HCT116 (cell line): ENCODE results near the gene FITM2. TPM values are rescaled to one million over a fixed set of nuclear protein-coding genes. Genes with fewer than 3 reads are reported as not detected.

ENCODE experiments used
- ATAC-seq: fragments of 200-7000 bp; cut with Tn5 transposase; 2 replicates; pipeline ENCODE4 v1.9.1; 2020; ENCODE audit warnings: mild to moderate bottlenecking, moderate library complexity
- BruUV-seq: library from RNA; stranded (reverse); fragments of 400-500 nt; replicated peaks from 2 replicates; lab custom pipeline; 2021; lab: Mats Ljungman, UMichigan
- CTCF ChIA-PET: fragments of 300-600 bp; sonication (Branson Sonifier 250); formaldehyde crosslinking; loops from one replicate; lab custom pipeline; 2021; ENCODE audit warnings: antibody characterized with exemption; lab: Charles Lee
- POLR2A ChIA-PET: fragments of 300-600, 350-600 bp; sonication (Branson Sonifier 250); formaldehyde crosslinking; loops from one replicate; lab custom pipeline; 2021; ENCODE audit warnings: antibody characterized with exemption; lab: Charles Lee
- RAD21 ChIA-PET, 2 experiments: fragments of 300-600 bp; sonication (Branson Sonifier 250); formaldehyde crosslinking; loops; one replicate each; lab custom pipeline; 2023; ENCODE audit warnings: low total read pairs in 2 of 2; ENCODE audit not compliant: uncharacterized antibody in 2 of 2, unreplicated experiment in 2 of 2, low non-redundant PET in 1 of 2; lab: Charles Lee
- DNase-seq: peaks from one replicate; pipeline ENCODE4 v3.0.0-alpha.2; 2010; ENCODE audit warnings: low read depth, low spot score
- H2AFZ ChIP-seq: fragments of 200-600 bp; shearing (Covaris generic), sonication (generic); 2 replicates; pipeline ENCODE4 v1.6.1; 2017; ENCODE audit warnings: low read depth, mixed run types, mixed read lengths, antibody characterized with exemption, low read length; ENCODE audit not compliant: poor library complexity, severe bottlenecking
- H3K27ac ChIP-seq: 2 replicates; pipeline ENCODE4 v1.5.1; 2012; ENCODE audit warnings: low read depth, low read length
- H3K27me3 ChIP-seq: fragments of 200-600 bp; sonication (generic); 2 replicates; pipeline ENCODE4 v1.6.1; 2016; ENCODE audit warnings: mixed run types, low read length, mixed read lengths; ENCODE audit not compliant: insufficient read depth
- H3K36me3 ChIP-seq, 2 experiments: fragments of 200-500 bp in 1 of 2; fragments of 200-600 bp in 1 of 2; sonication (Bioruptor generic) in 1 of 2; sonication (generic) in 1 of 2; 2 replicates each; pipeline versions ENCODE4 v1.5.1 to v1.6.1; 2014 to 2016; ENCODE audit warnings: low read length in 2 of 2, inconsistent platforms in 1 of 2, mixed read lengths in 1 of 2, mixed run types in 1 of 2; ENCODE audit not compliant: insufficient read depth in 2 of 2, control insufficient read depth in 1 of 2
- H3K4me1 ChIP-seq, 2 experiments: fragments of 200-600 bp in 1 of 2; sonication (generic) in 1 of 2; 2 replicates each; pipeline versions ENCODE4 v1.5.1 to v1.6.1; 2012 to 2017; ENCODE audit warnings: low read length in 2 of 2, inconsistent platforms in 1 of 2, mild to moderate bottlenecking in 1 of 2, mixed read lengths in 1 of 2, mixed run types in 1 of 2, moderate library complexity in 1 of 2; ENCODE audit not compliant: insufficient read depth in 2 of 2, control insufficient read depth in 1 of 2
- H3K4me2 ChIP-seq: fragments of 200-600 bp; sonication (generic); 2 replicates; pipeline ENCODE4 v1.6.1; 2017; ENCODE audit warnings: mixed run types, low read length, mixed read lengths
- H3K4me3 ChIP-seq, 2 experiments: fragments of 200-600 bp in 1 of 2; sonication (generic) in 1 of 2; replicated peaks in 1 of 2; 2 replicates each; pipeline ENCODE4 v1.5.1; 2011 to 2016; ENCODE audit warnings: low read length in 2 of 2, control low read depth in 1 of 2, low read depth in 1 of 2, mild to moderate bottlenecking in 1 of 2, mixed read lengths in 1 of 2, mixed run types in 1 of 2
- H3K79me2 ChIP-seq: fragments of 200-600 bp; sonication (generic); 2 replicates; pipeline ENCODE4 v1.6.1; 2017; ENCODE audit warnings: mild to moderate bottlenecking, mixed run types, low read length, moderate library complexity, mixed read lengths; ENCODE audit not compliant: insufficient read depth
- H3K9ac ChIP-seq: fragments of 200-600 bp; sonication (generic); 2 replicates; pipeline ENCODE4 v1.6.1; 2016; ENCODE audit warnings: low read length, mixed read lengths
- H3K9me2 ChIP-seq: fragments of 200-600 bp; sonication (generic), shearing (Covaris generic); 2 replicates; pipeline ENCODE4 v1.6.1; 2017; ENCODE audit warnings: mixed run types, mild to moderate bottlenecking, moderate library complexity; ENCODE audit not compliant: insufficient read depth
- H3K9me3 ChIP-seq, 2 experiments: fragments of 200-500 bp in 1 of 2; fragments of 200-600 bp in 1 of 2; sonication (Bioruptor generic) in 1 of 2; sonication (generic) in 1 of 2; 2 replicates each; pipeline ENCODE4 v1.6.1; 2014 to 2017; ENCODE audit warnings: low read length in 2 of 2, mixed read lengths in 2 of 2, inconsistent platforms in 1 of 2, low read depth in 1 of 2, mild to moderate bottlenecking in 1 of 2, mixed run types in 1 of 2, moderate library complexity in 1 of 2; ENCODE audit not compliant: control insufficient read depth in 1 of 2, insufficient read depth in 1 of 2
- H4K20me1 ChIP-seq: fragments of 200-600 bp; sonication (generic), shearing (Covaris generic); 2 replicates; pipeline ENCODE4 v1.6.1; 2017; ENCODE audit warnings: mixed run types, mild to moderate bottlenecking, moderate library complexity; ENCODE audit not compliant: insufficient read depth
- CEBPB ChIP-seq: IDR thresholded peaks from 2 replicates; pipeline ENCODE4 v1.6.1; 2012; ENCODE audit warnings: low read depth
- CTCF ChIP-seq, 3 experiments: fragments of 200-600 bp in 1 of 3; sonication (generic) in 1 of 3; IDR thresholded peaks in 2 of 3; conservative IDR thresholded peaks in 1 of 3; 2 replicates each; pipeline ENCODE4 v1.5.1; 2012 to 2017; ENCODE audit warnings: low read depth in 2 of 3, low read length in 2 of 3, antibody characterized with exemption in 1 of 3, borderline replicate concordance in 1 of 3, control low read depth in 1 of 3, mild to moderate bottlenecking in 1 of 3, mixed read lengths in 1 of 3, mixed run types in 1 of 3, moderate library complexity in 1 of 3; ENCODE audit not compliant: insufficient read depth in 1 of 3
- EZH2phosphoT487 ChIP-seq: fragments of 200-600 bp; IDR thresholded peaks from 2 replicates; pipeline ENCODE4 v1.6.1; 2018; ENCODE audit warnings: antibody characterized with exemption, borderline replicate concordance
- JUND ChIP-seq: IDR thresholded peaks from 2 replicates; pipeline ENCODE4 v1.6.1; 2012
- POLR2A ChIP-seq: IDR thresholded peaks from 2 replicates; pipeline ENCODE4 v1.7.0; 2011; ENCODE audit warnings: borderline replicate concordance; ENCODE audit not compliant: insufficient read depth, insufficient read length; ENCODE audit errors: extremely low read depth
- POLR2AphosphoS5 ChIP-seq: IDR thresholded peaks from 2 replicates; pipeline ENCODE4 v1.6.1; 2011; ENCODE audit warnings: mild to moderate bottlenecking, low read depth, low read length, moderate library complexity
- SIN3A ChIP-seq: IDR thresholded peaks from 2 replicates; pipeline ENCODE4 v1.6.1; 2012; ENCODE audit warnings: low read depth
- SP1 ChIP-seq: IDR thresholded peaks from 2 replicates; pipeline ENCODE4 v1.6.1; 2012; ENCODE audit warnings: low read depth
- TCF7L2 ChIP-seq: IDR thresholded peaks from 2 replicates; pipeline ENCODE4 v1.7.0; 2011; ENCODE audit warnings: borderline replicate concordance, inconsistent platforms; ENCODE audit not compliant: insufficient read depth, insufficient read length; ENCODE audit errors: extremely low read depth
- YY1 ChIP-seq: IDR thresholded peaks from 2 replicates; pipeline ENCODE4 v1.6.1; 2011; ENCODE audit warnings: low read length, low read depth, moderate library complexity, mild to moderate bottlenecking; ENCODE audit not compliant: insufficient replicate concordance; ENCODE audit errors: extremely low read depth
- ZFX ChIP-seq: fragments of 450-650 bp; IDR thresholded peaks from 2 replicates; pipeline ENCODE4 v1.6.1; 2017
- intact Hi-C: fragments of 100-400 bp; cut with micrococcal nuclease; formaldehyde crosslinking; loops from 2 replicates; pipeline ENCODE4 v1.10.0; 2022
- total RNA-seq: library from RNA; stranded (reverse); gene quantifications from one replicate; pipeline ENCODE4 v1.2.1, GENCODE V29; 2021; ENCODE audit not compliant: unreplicated experiment
- TF ChIP-seq, protein P1 (sequence below): IDR thresholded peaks from 2 replicates; pipeline ENCODE4 v1.6.1; 2012
- TF ChIP-seq, protein P2 (sequence below): IDR thresholded peaks from 2 replicates; pipeline ENCODE4 v1.6.1; 2012

Gene FITM2
- total RNA-seq, 1 experiment from 2014 or later: 5.2 TPM

DNA sequence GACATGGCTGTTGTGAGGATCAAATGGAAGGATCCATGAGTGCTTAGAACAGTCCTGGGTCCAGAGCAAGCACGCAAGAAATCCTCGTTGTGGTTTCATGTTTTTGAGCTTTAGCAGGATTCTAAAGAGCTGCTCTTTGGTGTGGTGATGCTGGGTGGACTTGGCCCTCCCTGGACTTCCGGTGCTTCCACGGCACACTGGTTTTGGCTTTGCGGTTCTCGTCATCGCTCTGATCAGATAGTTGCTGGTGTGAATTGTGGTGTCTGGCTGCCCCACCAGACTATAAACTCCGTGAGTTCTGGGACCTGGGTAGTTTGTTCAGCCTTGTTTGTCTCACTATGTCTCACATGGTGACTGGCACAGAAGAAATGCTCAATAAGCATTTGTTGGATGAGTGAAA lies 47.8 kb upstream of the FITM2 start:
- H3K36me3 ChIP-seq: no peaks in the 10 kb centered on the region
- H3K27ac ChIP-seq: no peak overlapping the region
- POLR2A ChIA-PET: no interaction called here
- CTCF ChIA-PET: no interaction called here
- H3K4me3 ChIP-seq: no peak overlapping the region
- no peak overlapping the region for H2AFZ ChIP-seq
- ATAC-seq (no peak), DNase-seq (no peak)
- no peak overlapping the region for H3K4me2 ChIP-seq
- BruUV-seq: no TSS peak
- RAD21 ChIA-PET: no interaction called here
- TF ChIP-seq YY1: no peak
- TF ChIP-seq SP1: no peak
- no peak for TF ChIP-seq TCF7L2
- TF ChIP-seq, protein P1, sequence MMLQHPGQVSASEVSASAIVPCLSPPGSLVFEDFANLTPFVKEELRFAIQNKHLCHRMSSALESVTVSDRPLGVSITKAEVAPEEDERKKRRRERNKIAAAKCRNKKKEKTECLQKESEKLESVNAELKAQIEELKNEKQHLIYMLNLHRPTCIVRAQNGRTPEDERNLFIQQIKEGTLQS: no peak
- TF ChIP-seq, protein P2, sequence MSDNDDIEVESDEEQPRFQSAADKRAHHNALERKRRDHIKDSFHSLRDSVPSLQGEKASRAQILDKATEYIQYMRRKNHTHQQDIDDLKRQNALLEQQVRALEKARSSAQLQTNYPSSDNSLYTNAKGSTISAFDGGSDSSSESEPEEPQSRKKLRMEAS: no peak
- TF ChIP-seq POLR2A: no peak
- TF ChIP-seq SIN3A: no peak
- TF ChIP-seq EZH2phosphoT487: no peak
- TF ChIP-seq ZFX: no peak
- TF ChIP-seq CEBPB: no peak
- H3K9me2 ChIP-seq: no peaks in the 10 kb centered on the region
- no peaks in the 10 kb centered on the region for H4K20me1 ChIP-seq
- H3K27me3 ChIP-seq: no peaks in the 10 kb centered on the region
- H3K9me3 ChIP-seq: no peaks in the 10 kb centered on the region
- no peaks in the 10 kb centered on the region for H3K79me2 ChIP-seq
- intact Hi-C loops: no loop called here
- no peak overlapping the region for H3K9ac ChIP-seq
- peaks cover 0 to 11% of the 10 kb centered on the region in 2 experiments; a peak in 3 of 4 replicates for H3K4me1 ChIP-seq

- no peak overlapping the region for H3K4me2 ChIP-seq
- no peaks in the 10 kb centered on the region for H3K9me2 ChIP-seq
- DNase-seq (no peak), ATAC-seq (no peak)
- TF ChIP-seq EZH2phosphoT487 (no peak), SIN3A (no peak), POLR2AphosphoS5 (no peak), JUND (no peak), SP1 (no peak), YY1 (no peak), POLR2A (no peak), CTCF (IDR thresholded peaks at IDR 0.05 in 2 of 3, conservative IDR thresholded peaks at IDR 0.05 in 1 of 3; ENCODE audit: borderline replicate concordance in 1 of 3, insufficient read depth in 1 of 3, low read depth in 2 of 3, low read length in 2 of 3) (no peak)
- no peaks in the 10 kb centered on the region for H4K20me1 ChIP-seq
- CTCF ChIA-PET: no interaction called here
- H2AFZ ChIP-seq: no peak overlapping the region
- H3K27ac ChIP-seq: no peak overlapping the region
- no peak overlapping the region for H3K4me3 ChIP-seq
- intact Hi-C loops: no loop called here
- H3K36me3 ChIP-seq: no peaks in the 10 kb centered on the region
- peaks cover 0 to 11% of the 10 kb centered on the region in 2 experiments; a peak in 3 of 4 replicates for H3K4me1 ChIP-seq
- BruUV-seq: no TSS peak
- no peaks in the 10 kb centered on the region for H3K79me2 ChIP-seq
- H3K9me3 ChIP-seq: no peaks in the 10 kb centered on the region
- POLR2A ChIA-PET: interaction anchor here (0.7 kb wide), 1 partner anchor 77 kb away, joined by 3 read pairs; no protein-coding TSS in a partner anchor
- no peak overlapping the region for H3K9ac ChIP-seq
- RAD21 ChIA-PET: interaction anchor here in 1 of 2 experiments (0.7 kb wide), 1 partner anchor 27 kb away, joined by 3 read pairs; no protein-coding TSS in a partner anchor
- H3K27me3 ChIP-seq: no peaks in the 10 kb centered on the region
Observed at GRCh38 chr20:44357555-44358125, 46.6 kb upstream of the FITM2 start.
